Vagina (tissue), 2 donors: ENCODE results near the gene RTCB.

Experiments used
- CTCF ChIP-seq, 3 experiments: fragments of 450-650 bp in 2 of 3; fragments of 200-600 bp in 1 of 3; sonication (generic) in 1 of 3; IDR thresholded peaks; one replicate each; pipeline ENCODE4 v1.5.1; 2017 to 2019; ENCODE audit warnings: antibody characterized with exemption in 3 of 3, mild to moderate bottlenecking in 2 of 3, moderate library complexity in 2 of 3
- POLR2AphosphoS5 ChIP-seq, 2 donors: sonication (generic); formaldehyde crosslinking; IDR thresholded peaks; one replicate each; pipeline ENCODE4 v1.9.0; 2017; ENCODE audit warnings: antibody characterized with exemption in 2 of 2, mild to moderate bottlenecking in 2 of 2, low read depth in 1 of 2; ENCODE audit not compliant: insufficient read depth in 1 of 2

GRCh38 chr22:32416556-32417085, 4.6 kb upstream of the RTCB start:
- TF ChIP-seq POLR2AphosphoS5 (IDR thresholded peaks at IDR 0.05; ENCODE audit: insufficient read depth in 1 of 2, low read depth in 1 of 2) = no peak
- TF ChIP-seq CTCF (IDR thresholded peaks at IDR 0.05) = no peak
